ENCODE results near the gene RNF10.
"Not testable (repeated sequence)": the region's sequence is repeated elsewhere in the genome, so short reads cannot be mapped to it uniquely, and the experiment has no call there.

Gene RNF10

GRCh38 chr12:120581998-120582397 is 47.8 kb downstream of the RNF10 start:
- no peak for DNase-seq

- peak; percentile 89 for DNase-seq
Measured at GRCh38 chr12:120583478-120584030, 49.4 kb downstream of the RNF10 start.

- peak; percentile 82 for DNase-seq
Measured at GRCh38 chr12:120584343-120585149, 50.4 kb downstream of the RNF10 start.

GRCh38 chr12:120586206-120586605 is 52.0 kb downstream of the RNF10 start:
- DNase-seq, result peak; percentile 80

GRCh38 chr12:120586860-120587259 is 52.7 kb downstream of the RNF10 start:
- no peak for DNase-seq

- no peak for DNase-seq
Measured at GRCh38 chr12:120588371-120588770, 54.2 kb downstream of the RNF10 start.

- no peak for DNase-seq
Measured at GRCh38 chr12:120588948-120589930, 55.1 kb downstream of the RNF10 start.

- DNase-seq, result no peak
Measured at GRCh38 chr12:120590741-120591407, 56.7 kb downstream of the RNF10 start.

- DNase-seq, result no peak
Measured at GRCh38 chr12:120592121-120593049, 58.2 kb downstream of the RNF10 start.

- no peak for DNase-seq
Measured at GRCh38 chr12:120596901-120597300, 62.7 kb downstream of the RNF10 start.

GRCh38 chr12:120597861-120598260 is 63.7 kb downstream of the RNF10 start:
- DNase-seq, result no peak

GRCh38 chr12:120598674-120599463 is 64.7 kb downstream of the RNF10 start:
- no peak for DNase-seq

GRCh38 chr12:120599672-120600552 is 65.8 kb downstream of the RNF10 start:
- no peak for DNase-seq

GRCh38 chr12:120602416-120602815 is 68.3 kb downstream of the RNF10 start:
- DNase-seq, result not testable (repeated sequence)

- no peak for DNase-seq
Measured at GRCh38 chr12:120610560-120610959, 76.4 kb downstream of the RNF10 start.

- DNase-seq, result not testable (repeated sequence)
Measured at GRCh38 chr12:120611534-120611933, 77.4 kb downstream of the RNF10 start.

- no peak for DNase-seq
Measured at GRCh38 chr12:120614848-120615247, 80.7 kb downstream of the RNF10 start.

- DNase-seq, result not testable (repeated sequence)
Measured at GRCh38 chr12:120617193-120617592, 83.0 kb downstream of the RNF10 start.

- DNase-seq, result not testable (repeated sequence)
Measured at GRCh38 chr12:120617767-120618166, 83.6 kb downstream of the RNF10 start.
